Fibroblast of skin of back (primary cell): Measurements from ENCODE around the gene PLCG1. TPM values are rescaled to one million over a fixed set of nuclear protein-coding genes. Genes with fewer than 3 reads are reported as not detected.
A peak's percentile ranks its signal among the peaks of the same experiment; 100 is the strongest.
"Not testable (repeated sequence)": the region's sequence is repeated elsewhere in the genome, so short reads cannot be mapped to it uniquely, and the experiment has no call there.

ENCODE experiments used
- DNase-seq: peaks from one replicate; pipeline ENCODE4 v3.0.0-alpha.2; 2013
- polyA plus RNA-seq, 2 experiments: library from polyadenylated mRNA; unstranded; fragments of 120-200 nt; gene quantifications; one replicate each; pipeline ENCODE4 v1.2.1, GENCODE V29; 2013; ENCODE audit not compliant: insufficient read length in 2 of 2

PLCG1 gene
- 67.6 TPM for polyA plus RNA-seq (2013, experiment 1 of 2; ENCODE audit: insufficient read length)
- polyA plus RNA-seq (2013, experiment 2 of 2; ENCODE audit: insufficient read length): 65.2 TPM

DNA sequence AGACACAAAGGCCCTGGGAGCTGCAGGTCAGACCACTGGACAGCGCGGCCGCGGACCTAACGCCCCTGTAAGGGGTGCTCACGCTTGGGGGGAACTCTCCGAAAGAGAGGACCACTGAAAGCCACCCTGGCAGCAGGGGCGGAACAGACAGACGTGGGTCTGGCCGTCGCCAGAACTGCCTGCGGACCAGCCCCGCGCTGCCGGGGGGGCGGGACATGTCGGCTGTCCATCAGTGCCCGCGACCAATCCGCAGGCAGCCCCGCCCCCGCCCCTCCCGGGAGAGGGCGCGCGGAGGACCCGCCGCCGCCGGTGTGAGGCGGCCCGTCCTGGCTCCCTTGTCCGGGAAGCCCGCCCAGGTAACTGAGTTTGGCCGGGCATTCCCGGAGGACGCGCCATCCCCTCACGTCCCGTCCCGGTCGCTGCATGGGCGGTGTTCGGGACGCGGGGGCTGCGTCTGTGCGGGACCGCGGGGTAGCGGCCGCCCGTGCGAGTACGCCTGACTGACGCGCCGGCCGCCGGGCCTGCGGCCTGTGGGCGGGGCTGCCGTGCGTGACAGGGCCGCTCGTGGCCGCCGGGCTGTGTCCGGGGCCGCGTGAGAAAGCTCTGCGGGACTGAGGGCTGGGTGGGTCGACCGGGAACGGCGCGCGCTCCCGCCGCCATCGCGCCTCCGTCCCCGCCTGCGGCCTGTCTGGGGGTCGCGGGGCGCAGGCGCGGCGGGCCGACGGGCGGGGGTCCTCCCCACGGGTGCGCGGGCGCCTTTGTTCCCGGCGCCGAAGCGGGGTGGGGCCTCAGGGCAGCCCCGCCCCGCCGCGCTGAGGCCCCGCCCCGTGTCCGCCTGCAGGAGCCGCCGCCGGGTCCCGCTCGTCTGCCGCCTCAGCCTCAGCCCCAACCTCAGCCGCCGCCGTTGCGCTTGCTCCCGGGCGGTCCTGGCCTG, at the start of gene PLCG1:
Gene PLCG1, plus strand, starts transcription at position 864 of the 934 bp plus-strand sequence. CDS start 99 bp downstream, outside the sequence.
- DNase-seq: peak; percentile 80

DNA sequence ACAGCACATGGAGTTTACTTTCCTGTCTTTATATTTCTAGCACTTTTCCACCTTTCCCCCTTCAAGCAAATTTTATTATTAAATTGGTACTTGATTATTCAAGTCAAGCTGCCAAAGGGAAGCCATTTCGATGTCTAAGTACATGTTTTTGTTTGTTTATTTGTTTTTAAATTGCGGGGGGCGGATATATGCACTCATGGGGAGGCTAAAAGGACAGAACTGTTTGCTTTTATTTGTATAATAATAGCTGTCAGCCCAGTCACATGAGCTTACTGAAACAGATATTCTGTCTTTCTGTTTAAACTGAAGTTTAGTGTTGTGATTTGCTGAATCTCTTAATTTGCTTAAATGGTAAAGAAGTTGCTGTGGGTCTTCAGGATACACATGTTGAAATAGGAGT, 49.6 kb upstream of the PLCG1 start:
- no peak for DNase-seq

DNA sequence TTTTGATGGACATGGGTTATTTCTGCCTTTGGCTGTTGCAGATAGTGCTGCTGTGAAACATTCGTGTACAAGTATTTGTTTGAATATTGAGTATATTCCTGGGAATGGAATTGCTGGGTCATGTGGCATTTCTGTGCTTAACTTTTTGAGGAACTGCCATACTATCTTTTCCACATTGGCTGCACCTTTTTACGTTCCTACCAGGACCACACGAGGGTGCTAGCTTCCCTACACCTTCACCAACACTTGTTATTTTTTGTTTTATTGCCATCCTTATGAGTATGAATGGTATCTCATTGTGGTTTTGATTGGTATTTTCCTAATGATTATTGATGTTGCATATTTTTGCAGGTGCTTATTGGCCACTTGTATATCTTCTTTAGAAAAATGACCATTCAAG, 47.8 kb upstream of the PLCG1 start:
- no peak for DNase-seq

DNA sequence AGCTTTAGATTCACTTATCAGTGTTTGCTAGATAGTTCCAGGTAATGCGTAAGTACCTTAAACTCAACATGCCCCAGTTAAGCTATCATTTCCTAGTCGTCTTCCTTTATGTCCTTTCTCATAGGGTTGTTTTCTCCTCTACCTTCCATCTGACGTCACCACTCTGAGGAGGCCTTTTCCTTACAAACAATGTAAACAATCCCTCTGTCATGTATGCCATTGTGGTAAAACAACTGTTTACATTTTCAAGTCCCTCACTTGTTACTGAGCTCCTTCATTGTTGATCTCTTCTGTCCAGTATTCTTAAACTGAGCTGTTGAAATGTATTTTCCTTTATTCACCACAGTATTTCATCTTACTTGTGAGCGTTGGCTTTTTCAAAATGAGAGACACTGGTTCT, 45.4 kb upstream of the PLCG1 start:
- no peak for DNase-seq

DNA sequence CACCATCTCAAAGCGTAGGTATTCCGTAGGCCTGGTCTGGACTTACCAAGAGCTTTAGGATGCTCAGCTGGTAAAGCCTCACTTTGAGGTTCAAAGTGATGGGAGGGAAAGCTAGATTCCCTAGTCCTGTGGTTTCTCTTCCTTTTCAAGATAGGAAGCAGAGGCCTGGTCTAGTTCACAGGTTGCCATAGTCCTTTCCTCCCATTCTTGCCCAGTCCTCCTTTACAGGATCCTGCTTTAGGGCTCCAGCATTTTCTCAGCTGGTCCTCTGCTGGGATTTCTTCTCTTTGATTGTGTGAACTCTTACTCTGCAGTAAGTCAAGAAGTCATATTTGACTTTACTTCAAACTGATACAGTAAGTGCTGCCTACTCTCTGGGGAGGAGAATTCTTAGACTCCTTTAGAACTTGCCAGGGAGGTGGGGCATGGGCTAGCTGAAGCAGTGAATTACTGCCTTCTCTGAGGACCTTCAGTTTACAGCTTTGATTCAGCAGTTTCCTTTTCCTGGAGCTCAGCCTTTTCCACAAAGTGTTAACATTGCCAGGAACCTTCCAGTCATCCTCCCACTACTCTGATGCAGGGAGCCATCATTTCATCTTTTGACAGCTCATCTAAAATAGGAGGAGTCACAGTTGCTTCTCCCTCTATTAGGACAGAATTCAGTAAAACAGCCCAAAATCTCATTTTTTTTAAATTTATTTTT, 42.8 kb upstream of the PLCG1 start:
- no peak for DNase-seq

DNA sequence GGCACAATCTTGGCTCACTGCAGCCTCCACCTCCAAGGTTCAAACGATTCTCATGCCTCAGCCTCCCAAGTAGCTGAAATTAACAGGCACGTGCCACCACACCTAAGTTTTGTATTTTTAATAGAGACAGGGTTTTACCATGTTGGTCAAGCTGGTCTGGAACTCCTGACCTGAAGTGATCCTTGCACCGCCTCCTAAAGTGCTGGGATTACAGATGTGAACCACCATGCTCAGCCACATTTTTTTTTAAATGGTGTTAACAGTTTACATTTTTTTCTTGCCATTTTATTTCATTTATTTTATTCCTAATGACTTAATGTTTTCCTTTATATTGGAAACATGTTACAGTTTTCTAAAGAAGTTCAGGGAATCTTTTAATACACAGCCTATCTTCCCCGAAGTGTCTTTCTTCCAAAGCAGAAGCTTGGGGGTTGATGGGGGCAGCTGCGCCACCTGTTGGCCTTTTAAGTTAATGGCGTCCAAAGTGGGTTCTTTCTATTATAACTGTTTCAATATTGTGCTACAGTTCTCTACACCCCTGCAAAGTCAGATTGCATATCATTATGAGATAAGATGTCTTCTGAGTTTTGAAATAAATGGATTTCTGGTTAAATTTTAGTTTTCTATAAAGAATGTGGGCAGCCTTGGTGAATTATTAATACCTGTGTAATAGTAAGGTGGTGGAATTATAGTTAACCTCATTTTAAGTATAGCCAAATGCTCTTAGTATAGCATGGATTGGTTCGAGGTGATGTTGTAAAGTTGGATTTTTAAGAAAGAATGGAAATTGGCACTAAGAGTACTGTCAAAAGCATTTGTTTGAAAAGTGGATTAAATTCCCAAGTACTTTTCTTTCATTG, 42.0 kb upstream of the PLCG1 start:
- peak; percentile 53 for DNase-seq

DNA sequence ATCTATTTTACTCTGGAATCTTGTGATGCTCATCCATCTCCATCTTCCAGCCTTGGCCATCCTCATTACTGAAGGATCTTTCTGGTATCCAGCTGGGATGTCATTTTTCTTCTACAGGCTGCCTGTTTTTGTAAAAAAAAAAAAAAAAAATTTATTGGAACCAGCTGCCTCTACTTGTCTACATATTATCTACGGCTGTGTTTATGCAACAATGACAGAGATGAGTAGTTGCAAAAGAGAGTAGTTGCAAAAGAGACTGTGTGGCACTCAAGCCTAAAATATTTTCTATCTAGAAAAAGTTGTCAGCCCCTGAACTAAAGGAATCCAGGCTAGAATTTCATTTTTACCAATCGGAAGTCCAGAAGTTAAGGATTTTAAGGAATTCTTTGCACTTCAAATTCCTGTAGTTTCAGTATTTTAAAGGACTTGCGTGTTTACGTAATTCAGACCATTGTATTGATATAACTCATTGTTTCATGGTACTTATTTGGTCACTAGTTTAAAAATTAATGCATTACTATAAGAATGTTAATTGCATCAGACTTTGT, 38.6 kb upstream of the PLCG1 start:
- peak; percentile 15 for DNase-seq

DNA sequence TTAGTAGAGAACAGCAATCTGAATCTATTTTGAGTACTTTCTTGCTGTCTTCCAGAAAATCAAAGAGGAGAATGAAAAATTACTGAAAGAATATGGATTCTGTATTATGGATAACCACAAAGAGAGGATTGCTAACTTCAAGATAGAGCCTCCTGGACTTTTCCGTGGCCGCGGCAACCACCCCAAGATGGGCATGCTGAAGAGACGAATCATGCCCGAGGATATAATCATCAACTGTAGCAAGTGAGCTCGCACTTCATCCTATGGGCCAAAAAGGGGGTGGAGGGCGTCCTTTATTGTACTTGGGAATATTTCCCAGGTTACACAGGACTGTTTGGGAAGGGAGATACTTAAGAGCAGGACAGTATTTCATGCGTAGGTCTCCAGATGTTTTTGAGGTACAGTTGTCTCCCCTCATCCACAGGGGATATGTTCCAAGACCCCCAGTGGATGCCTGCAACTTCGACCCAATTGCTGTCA, 37.3 kb upstream of the PLCG1 start:
- DNase-seq: peak; percentile 30

DNA sequence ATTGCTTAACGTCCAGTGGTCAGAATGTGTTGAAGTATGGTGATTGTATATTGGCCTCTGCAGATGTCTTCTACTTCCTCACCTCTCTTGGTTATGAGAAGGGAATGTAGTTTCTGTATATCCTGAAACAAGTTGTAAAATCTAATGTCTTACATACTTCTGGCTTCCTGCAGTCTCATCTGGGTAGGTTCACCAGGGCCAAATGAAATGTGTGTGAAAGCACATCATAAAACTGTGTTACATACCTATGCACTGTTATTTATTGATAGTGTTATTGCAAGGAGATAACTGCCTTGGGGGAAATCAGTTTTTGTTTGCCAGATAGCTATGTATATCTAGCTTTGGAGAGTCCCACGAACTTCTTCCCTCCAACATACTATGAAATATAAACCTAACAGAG, 35.7 kb upstream of the PLCG1 start:
- no peak for DNase-seq

DNA sequence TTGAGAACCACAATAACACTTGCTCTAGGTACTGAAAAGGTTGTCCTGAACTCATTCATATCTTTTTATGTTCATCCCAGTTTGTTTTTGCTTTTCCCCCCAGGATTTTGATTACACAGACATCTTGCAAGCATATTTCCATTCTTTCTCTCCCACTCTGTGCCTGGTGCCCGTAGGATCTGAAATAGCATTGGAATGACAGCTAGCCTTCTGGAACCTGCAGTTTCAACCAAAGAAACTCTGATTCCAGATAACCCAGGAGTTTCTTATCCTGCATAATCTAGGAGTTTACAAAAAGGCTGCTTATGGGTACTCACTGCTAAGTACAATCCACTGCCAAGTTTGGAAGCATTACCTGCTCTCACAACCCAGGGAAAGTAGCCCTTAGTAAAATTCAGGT, 28.8 kb upstream of the PLCG1 start:
- DNase-seq: no peak

DNA sequence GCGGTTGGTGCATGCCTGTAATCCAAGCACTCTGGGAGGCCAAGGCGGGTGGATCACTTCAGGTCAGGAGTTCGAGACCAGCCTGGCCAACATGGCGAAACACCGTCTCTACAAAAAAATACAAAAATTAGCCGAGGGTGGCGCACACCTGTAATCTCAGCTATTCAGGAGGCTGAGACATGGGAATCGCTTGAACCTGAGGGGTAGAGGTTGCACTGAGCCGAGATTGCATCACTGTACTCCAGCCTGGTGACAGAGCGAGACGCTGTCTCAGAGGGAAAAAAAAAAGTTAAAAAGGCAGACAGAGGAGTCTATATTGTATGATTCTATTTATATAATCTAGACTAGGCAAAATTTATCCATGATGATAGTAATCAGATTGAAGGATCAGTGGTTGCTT, 27.3 kb upstream of the PLCG1 start:
- no peak for DNase-seq

DNA sequence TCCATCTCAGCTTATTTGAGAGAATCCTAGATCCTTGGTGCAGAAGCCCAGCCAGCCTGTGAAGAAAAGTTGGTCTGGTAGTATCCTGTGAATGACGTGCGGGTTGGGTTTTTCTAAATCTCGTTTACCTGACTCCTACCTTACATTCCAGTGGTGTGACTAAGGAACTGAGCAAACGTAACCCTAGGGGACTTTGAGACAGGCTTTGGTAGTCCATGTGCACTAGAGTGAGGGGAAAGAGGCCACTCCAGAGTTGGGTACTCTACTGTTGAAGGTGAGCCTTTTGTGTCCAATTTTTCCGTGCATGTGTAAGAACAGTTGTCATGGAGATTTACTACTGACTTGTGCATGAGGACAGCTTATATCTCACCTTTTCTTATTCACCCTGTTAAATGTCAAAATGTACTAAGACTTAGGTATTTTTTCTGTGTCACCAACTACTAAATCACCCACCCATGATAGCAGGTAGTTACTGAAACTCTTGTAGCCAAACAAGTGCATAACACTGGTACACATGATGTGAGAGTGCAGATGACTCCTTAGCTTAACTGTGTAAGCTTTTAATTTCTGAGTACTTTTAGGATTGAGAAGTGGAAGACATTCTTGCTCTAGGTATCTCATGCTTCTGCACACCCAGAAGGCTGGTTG, 26.3 kb upstream of the PLCG1 start:
- DNase-seq: no peak

DNA sequence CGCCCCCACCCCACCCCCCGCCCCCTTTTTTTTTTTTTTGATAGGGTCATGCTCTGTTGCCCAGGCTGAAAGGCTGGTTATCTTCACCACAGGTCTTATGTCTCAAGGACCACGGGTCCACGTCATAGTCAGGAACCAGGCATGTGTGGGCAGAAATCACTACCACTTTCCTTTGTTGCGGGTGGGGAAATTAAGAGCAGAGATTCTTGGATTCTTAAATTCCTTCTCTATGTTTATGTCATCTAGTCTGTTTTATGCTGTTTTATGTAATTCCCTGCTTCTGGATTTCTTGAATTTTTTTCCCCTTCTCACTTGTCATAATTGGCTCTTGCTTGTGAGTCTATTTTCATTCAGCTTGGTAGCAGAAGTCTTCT, 25.8 kb upstream of the PLCG1 start:
- no peak for DNase-seq

DNA sequence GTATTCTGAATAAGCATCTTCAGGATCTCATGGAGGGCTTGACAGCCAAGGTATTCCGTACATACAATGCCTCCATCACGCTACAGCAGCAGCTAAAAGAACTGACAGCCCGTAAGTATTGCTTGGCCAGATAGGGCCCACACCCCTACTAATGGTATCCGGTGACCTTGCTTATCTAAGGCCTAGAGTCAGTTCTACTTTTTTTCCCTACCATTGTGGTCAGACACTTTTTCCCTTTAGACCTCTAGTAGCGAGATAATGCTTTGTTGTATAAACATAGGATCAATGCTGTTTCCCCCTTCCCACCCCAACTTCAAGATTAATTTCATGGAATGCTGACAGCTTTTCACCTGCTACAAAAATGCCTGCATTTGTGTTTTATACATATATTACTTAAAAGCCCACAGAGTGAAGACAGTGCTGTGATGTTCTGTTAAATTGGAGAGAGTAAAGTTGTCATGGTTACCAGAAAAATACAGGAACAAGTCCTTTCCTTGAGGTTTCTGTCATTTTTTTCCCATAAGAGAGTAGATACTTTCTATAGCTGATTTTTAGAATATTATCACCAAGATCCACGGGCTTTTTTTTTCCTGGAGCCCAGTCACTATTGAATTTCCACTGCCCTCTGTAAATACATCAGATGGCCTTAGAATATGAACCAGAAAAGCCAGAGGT, 20.9 kb upstream of the PLCG1 start:
- no peak for DNase-seq

DNA sequence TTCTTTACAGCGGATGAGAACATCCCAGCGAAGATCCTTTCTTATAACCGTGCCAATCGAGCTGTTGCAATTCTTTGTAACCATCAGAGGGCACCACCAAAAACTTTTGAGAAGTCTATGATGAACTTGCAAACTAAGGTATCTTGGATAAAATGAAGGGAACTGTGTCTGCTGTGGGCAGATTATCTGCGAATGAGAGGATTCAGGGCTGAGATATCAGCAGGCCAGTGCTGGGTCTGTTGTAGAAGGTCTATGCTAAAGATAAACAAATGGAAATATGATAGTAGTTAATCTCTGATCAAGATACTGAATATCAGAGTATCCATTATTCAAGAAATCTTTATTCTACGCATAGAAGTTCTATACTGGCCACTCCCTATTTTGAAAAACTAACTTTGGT, 19.2 kb upstream of the PLCG1 start:
- DNase-seq: not testable (repeated sequence)

DNA sequence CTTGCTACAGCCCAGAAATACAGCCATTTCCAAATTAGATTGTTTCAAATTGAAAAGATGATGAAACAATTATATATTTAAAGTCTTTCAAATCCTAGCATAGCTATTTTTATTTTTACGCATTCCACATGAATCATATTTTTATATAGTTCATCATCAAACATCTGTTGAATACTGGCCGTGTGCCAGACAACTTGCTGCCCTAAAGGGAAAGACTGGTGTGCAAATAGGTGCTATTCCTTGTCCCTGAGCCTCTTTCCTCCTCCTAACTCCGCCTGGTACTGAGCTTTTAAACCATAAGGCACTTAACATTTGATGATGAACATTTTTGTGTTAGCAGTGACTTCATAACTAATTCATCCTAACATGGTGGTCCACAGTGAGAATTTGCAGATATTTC, 18.7 kb upstream of the PLCG1 start:
- DNase-seq: peak; percentile 51

DNA sequence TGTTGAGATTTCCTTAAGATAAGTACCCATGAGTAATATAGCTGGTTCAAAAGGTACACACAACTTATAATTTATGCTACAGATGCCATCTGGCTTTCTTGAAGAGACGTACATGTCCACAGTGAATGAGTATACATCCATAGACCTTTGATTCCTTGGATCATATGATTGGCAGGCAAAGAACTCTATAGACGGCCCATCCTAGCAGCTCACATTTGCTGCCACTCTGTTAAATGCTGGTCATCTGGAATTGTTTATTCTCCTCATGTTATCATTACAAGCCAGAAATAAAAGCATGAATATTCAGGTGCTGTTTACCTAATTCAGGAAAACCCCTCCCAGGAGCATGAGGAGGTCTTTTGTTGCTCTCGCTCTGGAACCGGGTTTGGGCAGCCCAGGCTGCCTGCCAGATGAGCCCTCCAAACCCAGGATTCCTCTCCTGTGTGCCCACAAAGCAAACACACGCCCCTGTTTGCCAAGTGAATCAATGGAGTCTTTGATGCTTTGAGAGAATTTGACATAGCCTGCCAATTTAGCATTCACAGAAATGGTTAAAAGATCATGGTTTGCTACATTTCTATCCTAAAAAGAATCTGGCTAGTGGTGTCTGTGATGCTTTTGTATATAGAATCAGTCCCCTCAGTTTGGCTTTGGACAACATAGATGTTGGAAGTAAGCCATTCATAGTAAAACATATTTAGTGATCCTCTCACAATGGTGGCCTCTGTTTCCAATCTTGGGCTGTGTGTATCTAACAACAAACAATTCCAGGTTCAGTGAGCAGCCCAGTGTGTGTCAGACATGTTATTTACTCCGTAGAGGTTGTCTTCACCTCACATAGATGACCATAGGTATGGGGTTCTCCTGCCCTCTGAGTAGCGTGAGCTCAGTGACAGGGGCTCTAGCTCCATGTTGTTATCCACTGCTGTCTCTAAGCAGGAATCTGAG, 17.5 kb upstream of the PLCG1 start:
- DNase-seq: no peak

DNA sequence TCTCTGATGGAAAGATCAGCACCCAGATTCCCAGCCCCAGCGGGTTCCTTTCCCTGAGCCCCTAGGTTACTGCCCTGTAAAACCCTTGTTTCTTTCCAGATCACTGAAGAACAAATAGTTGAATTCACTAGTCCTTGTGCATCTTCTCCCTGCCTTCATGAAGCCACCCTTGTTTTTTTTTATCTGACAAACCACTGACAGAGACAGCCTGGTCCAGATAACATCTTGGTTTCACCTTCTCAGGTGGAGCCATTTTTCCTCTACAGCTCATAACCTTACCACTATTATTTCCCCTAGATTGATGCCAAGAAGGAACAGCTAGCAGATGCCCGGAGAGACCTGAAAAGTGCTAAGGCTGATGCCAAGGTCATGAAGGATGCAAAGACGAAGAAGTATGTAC, 15.9 kb upstream of the PLCG1 start:
- DNase-seq: no peak

DNA sequence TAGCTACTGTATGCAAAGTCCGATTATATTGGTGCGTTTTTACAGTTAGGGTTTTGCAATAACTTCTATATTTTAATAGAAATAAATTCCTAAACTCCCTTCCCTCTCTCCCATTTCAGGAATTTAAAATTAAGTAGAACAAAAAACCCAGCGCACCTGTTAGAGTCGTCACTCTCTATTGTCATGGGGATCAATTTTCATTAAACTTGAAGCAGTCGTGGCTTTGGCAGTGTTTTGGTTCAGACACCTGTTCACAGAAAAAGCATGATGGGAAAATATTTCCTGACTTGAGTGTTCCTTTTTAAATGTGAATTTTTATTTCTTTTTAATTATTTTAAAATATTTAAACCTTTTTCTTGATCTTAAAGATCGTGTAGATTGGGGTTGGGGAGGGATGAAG, 13.7 kb upstream of the PLCG1 start:
- DNase-seq: no peak
